Keratinocyte (primary cell): ENCODE measurements around the gene MGAT5B.

ENCODE experiments used
- CTCF ChIP-seq, 3 experiments: IDR thresholded peaks in 1 of 3; conservative IDR thresholded peaks in 1 of 3; optimal IDR thresholded peaks in 1 of 3; 2 replicates in 2 of 3; 3 replicates in 1 of 3; pipeline versions ENCODE3 to v1.5.1; 2011; ENCODE audit warnings: low read length in 3 of 3, mild to moderate bottlenecking in 3 of 3, moderate library complexity in 2 of 3, control low read depth in 1 of 3, inconsistent platforms in 1 of 3; ENCODE audit not compliant: insufficient read depth in 2 of 3; ENCODE audit errors: extremely low read depth in 1 of 3
- EZH2 ChIP-seq: IDR thresholded peaks from one replicate; pipeline ENCODE4 v1.6.1; 2012; ENCODE audit warnings: inconsistent platforms, mild to moderate bottlenecking, low read length, moderate library complexity

- TF ChIP-seq EZH2 (no peak), CTCF (optimal IDR thresholded peaks at IDR 0.05 in 1 of 3, IDR thresholded peaks at IDR 0.05 in 1 of 3, conservative IDR thresholded peaks at IDR 0.05 in 1 of 3; ENCODE audit: extremely low read depth in 1 of 3, insufficient read depth in 2 of 3, low read length in 3 of 3) (no peak)
Measured at GRCh38 chr17:76901542-76902197, 33.5 kb downstream of the MGAT5B start.
